Lung (tissue), 12 donors: ENCODE data around the gene DIS3L2. TPM values are rescaled to one million over a fixed set of nuclear protein-coding genes. Genes with fewer than 3 reads are reported as not detected.

Source experiments
- ATAC-seq: fragments of 200-7000 bp; cut with Tn5 transposase; one replicate; pipeline ENCODE4 v1.9.1; 2020; ENCODE audit warnings: moderate number of reproducible peaks; ENCODE audit not compliant: insufficient read depth, low FRiP score
- DNase-seq, 3 donors: peaks; one replicate each; pipeline ENCODE4 v3.0.0-alpha.2; 2013 to 2017
- H3K27ac ChIP-seq, 2 donors: one replicate each; pipeline ENCODE4 v1.5.1; 2013; ENCODE audit warnings: mild to moderate bottlenecking in 2 of 2, moderate library complexity in 2 of 2, control low read depth in 1 of 2, inconsistent platforms in 1 of 2, low read depth in 1 of 2, low read length in 1 of 2
- H3K27me3 ChIP-seq, 3 donors: one replicate each; pipeline ENCODE4 v1.5.1; 2013; ENCODE audit warnings: low read length in 2 of 3; ENCODE audit not compliant: control insufficient read depth in 3 of 3, insufficient read depth in 3 of 3
- H3K36me3 ChIP-seq, 4 donors: one replicate each; pipeline ENCODE4 v1.5.1; 2013; ENCODE audit warnings: low read length in 4 of 4, mild to moderate bottlenecking in 1 of 4, moderate library complexity in 1 of 4; ENCODE audit not compliant: control insufficient read depth in 4 of 4, insufficient read depth in 4 of 4
- H3K4me1 ChIP-seq, 5 donors: one replicate each; pipeline ENCODE4 v1.5.1; 2013; ENCODE audit warnings: low read length in 5 of 5, mild to moderate bottlenecking in 2 of 5, moderate library complexity in 1 of 5; ENCODE audit not compliant: control insufficient read depth in 5 of 5, insufficient read depth in 5 of 5
- H3K4me3 ChIP-seq: one replicate; pipeline ENCODE4 v1.5.1; 2013; ENCODE audit warnings: mild to moderate bottlenecking, control low read depth, moderate library complexity
- H3K9ac ChIP-seq, 2 donors: one replicate each; pipeline ENCODE4 v1.5.1; 2013; ENCODE audit warnings: low read length in 2 of 2, control low read depth in 1 of 2; ENCODE audit not compliant: insufficient read depth in 1 of 2
- H3K9me3 ChIP-seq, 4 donors: one replicate each; pipeline ENCODE4 v1.5.1; 2013; ENCODE audit warnings: low read length in 3 of 4, mild to moderate bottlenecking in 1 of 4, moderate library complexity in 1 of 4; ENCODE audit not compliant: control insufficient read depth in 4 of 4, insufficient read depth in 3 of 4
- WGBS, 2 donors: extraction: QIAGEN DNeasy Blood & Tissue Kit; methylation state at CpG; one replicate each; pipeline ENCODE4 v1.1.7; 2013; 5-methylcytosine and 5-hydroxymethylcytosine counted together
- polyA plus RNA-seq, 2 donors: library from polyadenylated mRNA; stranded (reverse); fragments of 200-250 nt; gene quantifications; one replicate each; pipeline ENCODE4 v1.2.1, GENCODE V29; 2013
- total RNA-seq, 2 donors: library from RNA; depleted of rRNA in 1 of 2; stranded (reverse); fragments of >200 nt in 1 of 2; gene quantifications; one replicate each; pipeline ENCODE4 v1.2.1, GENCODE V29; 2014 to 2021
- TF ChIP-seq, protein P1 (sequence below): IDR thresholded peaks from 2 replicates; pipeline ENCODE4 v1.5.1; 2012; ENCODE audit warnings: mild to moderate bottlenecking; ENCODE audit errors: control extremely low read depth, extremely low read depth
- donor health status: control.
- donor health status: control.
- donor health status: Bipolar disorder and iron deficiency.
- donor health status: healthy.
- donor health status: DM: yes; HTN: yes; CAD: no.

Gene DIS3L2
- total and polyA plus RNA-seq, 4 donors = 12.7 to 41.0 (median 31.1) TPM

DNA sequence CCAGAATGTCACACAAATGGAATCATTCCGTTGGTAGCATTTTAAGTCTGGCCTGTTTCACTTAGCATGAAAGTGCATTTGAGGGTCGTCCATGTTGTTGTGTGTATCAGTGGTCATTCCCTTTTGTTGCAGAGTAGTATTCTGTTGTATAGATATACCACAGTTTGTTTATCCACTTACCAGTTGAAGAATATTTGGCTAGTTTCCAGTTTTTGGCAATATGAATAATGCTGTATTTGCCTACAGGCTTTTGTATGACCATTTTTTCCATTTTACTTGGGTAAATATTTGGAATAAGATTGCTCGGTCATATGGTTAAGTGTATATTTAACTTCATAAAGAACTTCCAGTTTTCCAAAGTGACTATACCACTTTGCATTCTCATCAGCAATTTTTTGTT is 317.0 kb downstream of the DIS3L2 start:
- no peaks in the 10 kb centered on the region for H3K27me3 ChIP-seq
- no peak overlapping the region for H3K27ac ChIP-seq
- DNase-seq (no peak), ATAC-seq (no peak)
- TF ChIP-seq, protein P1, sequence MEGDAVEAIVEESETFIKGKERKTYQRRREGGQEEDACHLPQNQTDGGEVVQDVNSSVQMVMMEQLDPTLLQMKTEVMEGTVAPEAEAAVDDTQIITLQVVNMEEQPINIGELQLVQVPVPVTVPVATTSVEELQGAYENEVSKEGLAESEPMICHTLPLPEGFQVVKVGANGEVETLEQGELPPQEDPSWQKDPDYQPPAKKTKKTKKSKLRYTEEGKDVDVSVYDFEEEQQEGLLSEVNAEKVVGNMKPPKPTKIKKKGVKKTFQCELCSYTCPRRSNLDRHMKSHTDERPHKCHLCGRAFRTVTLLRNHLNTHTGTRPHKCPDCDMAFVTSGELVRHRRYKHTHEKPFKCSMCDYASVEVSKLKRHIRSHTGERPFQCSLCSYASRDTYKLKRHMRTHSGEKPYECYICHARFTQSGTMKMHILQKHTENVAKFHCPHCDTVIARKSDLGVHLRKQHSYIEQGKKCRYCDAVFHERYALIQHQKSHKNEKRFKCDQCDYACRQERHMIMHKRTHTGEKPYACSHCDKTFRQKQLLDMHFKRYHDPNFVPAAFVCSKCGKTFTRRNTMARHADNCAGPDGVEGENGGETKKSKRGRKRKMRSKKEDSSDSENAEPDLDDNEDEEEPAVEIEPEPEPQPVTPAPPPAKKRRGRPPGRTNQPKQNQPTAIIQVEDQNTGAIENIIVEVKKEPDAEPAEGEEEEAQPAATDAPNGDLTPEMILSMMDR = no peak
- H3K9me3 ChIP-seq = peaks cover 0 to 3% (median 2%) of the 10 kb centered on the region in 4 donors
- H3K4me1 ChIP-seq = peaks cover 0 to 3% (median 0%) of the 10 kb centered on the region in 5 donors
- no peak overlapping the region for H3K4me3 ChIP-seq
- H3K36me3 ChIP-seq = peaks cover 0 to 14% (median 5%) of the 10 kb centered on the region in 4 donors
- H3K9ac ChIP-seq = no peak overlapping the region
- WGBS, 2 donors = 96 to 97% methylated on average over 3 of the region's 3 CpGs

DNA sequence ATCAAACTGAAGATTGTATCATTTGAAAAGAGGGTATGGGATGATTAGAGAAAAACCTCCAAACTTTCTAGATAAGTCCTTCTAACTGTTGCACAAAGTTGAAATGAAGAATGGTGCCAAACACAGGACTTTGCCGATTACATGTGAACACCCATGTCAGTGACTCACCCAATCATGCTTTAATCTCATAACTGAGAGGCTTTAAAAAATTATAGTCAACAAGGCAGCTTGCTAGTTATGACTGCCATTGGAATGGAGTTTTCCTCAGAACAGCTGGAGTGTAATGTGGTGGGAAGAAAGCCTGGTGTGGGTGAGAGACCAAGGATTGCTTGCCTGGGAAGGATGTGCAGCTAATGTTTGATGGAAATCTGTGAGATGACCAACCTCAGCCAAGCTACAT is 318.8 kb downstream of the DIS3L2 start:
- no peak for ATAC-seq
- H3K4me3 ChIP-seq = no peak overlapping the region
- H3K4me1 ChIP-seq = peaks cover 0 to 3% (median 0%) of the 10 kb centered on the region in 5 donors
- DNase-seq = no peak
- WGBS, 2 donors = 91 to 95% methylated on average over 1 of the region's 1 CpG
- peaks cover 0 to 3% (median 2%) of the 10 kb centered on the region in 4 donors for H3K9me3 ChIP-seq
- TF ChIP-seq, protein P1 = no peak
- no peaks in the 10 kb centered on the region for H3K27me3 ChIP-seq
- peaks cover 0 to 7% (median 5%) of the 10 kb centered on the region in 4 donors for H3K36me3 ChIP-seq
- H3K9ac ChIP-seq = no peak overlapping the region
- H3K27ac ChIP-seq = no peak overlapping the region

DNA sequence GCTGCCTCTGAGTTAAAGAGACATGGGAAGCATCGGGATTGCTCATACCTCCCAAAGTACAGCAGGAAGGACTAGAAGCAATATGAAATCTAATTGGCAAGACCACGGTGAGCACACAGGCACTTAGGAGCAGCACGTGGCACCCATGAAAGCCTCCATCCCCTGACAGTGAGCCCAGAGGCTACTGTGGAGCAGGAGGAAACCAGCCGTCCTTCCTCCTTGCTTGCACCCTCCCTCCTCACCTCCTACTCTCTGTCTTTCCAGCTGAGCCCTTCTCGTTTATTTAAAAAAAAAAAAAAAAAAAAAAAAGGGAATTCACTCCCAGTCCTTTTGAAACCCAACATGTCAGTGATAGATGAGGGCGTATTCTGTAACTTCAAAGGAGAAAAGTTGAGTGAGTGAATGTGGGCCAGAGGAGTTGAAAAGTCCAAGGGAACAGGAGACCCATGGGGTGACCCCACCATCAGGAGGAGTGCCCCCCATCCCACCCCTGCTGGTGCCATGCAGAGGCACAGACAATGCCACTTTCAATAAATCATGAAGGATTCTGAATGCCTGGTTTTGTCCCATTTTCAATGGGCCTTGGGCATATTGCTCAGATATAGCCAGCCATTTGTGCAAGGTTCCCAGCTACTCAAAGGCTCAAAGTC is 320.5 kb downstream of the DIS3L2 start:
- H3K27me3 ChIP-seq = no peaks in the 10 kb centered on the region
- H3K9me3 ChIP-seq = peaks cover 0 to 3% (median 2%) of the 10 kb centered on the region in 4 donors
- TF ChIP-seq, protein P1 = no peak
- no peak for ATAC-seq
- no peak for DNase-seq
- H3K4me1 ChIP-seq = peaks cover 0 to under 1% (median 0%) of the 10 kb centered on the region in 5 donors
- H3K36me3 ChIP-seq = peaks cover 0 to 6% (median 4%) of the 10 kb centered on the region in 4 donors
- no peak overlapping the region for H3K4me3 ChIP-seq
- no peak overlapping the region for H3K27ac ChIP-seq
- H3K9ac ChIP-seq = no peak overlapping the region
- 88 to 92% methylated on average over 6 of the region's 6 CpGs for WGBS, 2 donors
